ENCODE results near the gene EXD1.

DNA sequence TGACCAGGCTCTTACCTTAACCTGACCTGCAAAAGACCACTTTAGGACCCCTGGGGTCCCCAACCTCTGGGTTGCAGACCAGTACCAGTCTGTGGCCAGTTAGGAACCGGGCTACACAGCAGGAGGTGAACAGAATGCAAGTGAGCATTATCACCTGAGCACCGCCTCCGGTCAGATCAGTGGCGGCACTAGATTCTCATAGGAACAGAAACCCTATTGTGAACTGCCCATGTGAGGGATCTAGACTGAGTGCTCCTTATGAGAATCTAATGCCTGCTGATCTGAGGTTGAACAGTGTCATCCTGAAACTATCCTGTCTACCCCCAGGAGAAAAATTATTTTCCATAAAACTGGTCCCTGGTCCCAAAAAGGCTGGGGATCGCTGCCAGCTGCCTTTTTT lies 20.9 kb upstream of the EXD1 start:
- TF ChIP-seq POLR2A (IDR thresholded peaks at IDR 0.05; ENCODE audit: low read depth, low read length) (no peak), POLR2AphosphoS5 (IDR thresholded peaks at IDR 0.05; ENCODE audit: low read depth, low read length) (no peak), SPI1 (IDR thresholded peaks at IDR 0.05; ENCODE audit: low read depth, low read length) (no peak), TAF1 (IDR thresholded peaks at IDR 0.05; ENCODE audit: low read depth, low read length) (no peak)
